RWPE2 (cell line): ENCODE data around the gene INHBB.
A peak's percentile ranks its signal among the peaks of the same experiment; 100 is the strongest.

Experiments used
- ATAC-seq: fragments of 200-7000 bp; cut with Tn5 transposase; 3 replicates; pipeline ENCODE4 v1.9.1; 2021; ENCODE audit warnings: low read depth
- DNase-seq: peaks from one replicate; pipeline ENCODE4 v3.0.0-alpha.2; 2020; ENCODE audit warnings: low spot score
- H3K27ac ChIP-seq: fragments of 450-650 bp; 2 replicates; pipeline ENCODE4 v1.5.1; 2017; ENCODE audit warnings: mild to moderate bottlenecking; ENCODE audit not compliant: poor library complexity, severe bottlenecking
- H3K27me3 ChIP-seq: fragments of 250-450 bp; sonication (Bioruptor Pico); 2 replicates; pipeline ENCODE4 v1.5.1; 2021; ENCODE audit warnings: mild to moderate bottlenecking, moderate library complexity; ENCODE audit not compliant: insufficient read depth, poor library complexity, severe bottlenecking
- H3K36me3 ChIP-seq: fragments of 250-450 bp; sonication (Bioruptor Pico); 2 replicates; pipeline ENCODE4 v1.5.1; 2020; ENCODE audit warnings: low read depth, mild to moderate bottlenecking, moderate library complexity
- H3K4me1 ChIP-seq: fragments of 250-450 bp; sonication (Bioruptor Pico); 2 replicates; pipeline ENCODE4 v1.5.1; 2021; ENCODE audit warnings: mild to moderate bottlenecking, moderate library complexity; ENCODE audit not compliant: insufficient read depth, poor library complexity, severe bottlenecking
- H3K4me3 ChIP-seq: fragments of 250-450 bp; sonication (Bioruptor Pico); 2 replicates; pipeline ENCODE4 v1.5.1; 2021; ENCODE audit warnings: mild to moderate bottlenecking, moderate library complexity; ENCODE audit not compliant: severe bottlenecking
- H3K9me3 ChIP-seq: fragments of 250-450 bp; sonication (Bioruptor Pico); 2 replicates; pipeline ENCODE4 v1.5.1; 2021; ENCODE audit warnings: mild to moderate bottlenecking, moderate library complexity; ENCODE audit not compliant: severe bottlenecking
- TF ChIP-seq, protein P1 (sequence below): fragments of 450-650 bp; IDR thresholded peaks from one replicate; pipeline ENCODE4 v1.5.1; 2017; ENCODE audit warnings: mild to moderate bottlenecking, moderate library complexity; ENCODE audit not compliant: poor library complexity, severe bottlenecking

INHBB gene

DNA sequence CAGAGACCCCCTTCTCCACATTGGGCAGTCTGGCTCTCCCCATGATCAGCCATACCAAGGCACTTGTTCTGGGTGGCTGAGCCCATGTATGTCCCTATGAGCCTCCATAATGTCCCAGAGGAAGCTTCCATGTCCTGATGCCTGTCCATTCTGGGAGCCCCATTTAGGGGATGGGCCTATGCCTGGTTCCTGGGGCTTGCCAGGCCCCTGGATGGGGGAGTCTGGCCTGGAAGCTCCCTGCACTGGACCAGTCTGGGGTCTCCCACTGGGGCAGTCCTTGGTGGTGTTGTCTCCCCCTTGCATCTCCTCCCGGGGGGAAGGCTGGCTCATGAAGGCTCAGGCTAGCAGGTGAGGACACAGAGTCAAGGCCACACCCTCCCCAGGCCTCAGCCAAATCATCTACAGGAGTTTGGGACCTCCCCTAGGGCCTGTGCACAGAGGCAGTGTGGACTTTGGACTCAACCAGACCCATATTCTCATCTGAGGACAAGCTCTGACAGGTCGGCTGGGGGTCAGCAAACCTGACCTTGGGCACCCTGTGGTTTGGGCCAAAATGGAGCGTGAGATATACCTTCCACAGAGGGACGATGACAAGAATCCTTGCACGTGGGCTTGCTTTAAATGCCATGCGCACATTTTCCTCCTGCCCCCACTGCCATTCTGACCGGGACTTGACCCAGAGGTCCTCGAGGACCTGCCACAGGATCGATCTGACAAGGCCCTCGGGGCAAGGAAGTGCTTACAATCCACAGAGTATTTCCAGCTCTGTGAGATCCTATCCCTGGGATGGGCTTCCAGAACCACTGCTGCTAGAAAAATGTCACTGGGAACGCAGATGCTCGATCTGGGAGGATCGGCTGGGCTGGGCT is 38.8 kb downstream of the INHBB start:
- Histone ChIP-seq H3K4me1 (no peaks in the 10 kb centered on the region), H3K4me3 (no peak overlapping the region), H3K36me3 (no peaks in the 10 kb centered on the region), H3K27me3 (no peaks in the 10 kb centered on the region), H3K9me3 (no peaks in the 10 kb centered on the region), H3K27ac (no peak overlapping the region)
- DNase-seq (peak; percentile 30), ATAC-seq (no peak)
- TF ChIP-seq, protein P1, sequence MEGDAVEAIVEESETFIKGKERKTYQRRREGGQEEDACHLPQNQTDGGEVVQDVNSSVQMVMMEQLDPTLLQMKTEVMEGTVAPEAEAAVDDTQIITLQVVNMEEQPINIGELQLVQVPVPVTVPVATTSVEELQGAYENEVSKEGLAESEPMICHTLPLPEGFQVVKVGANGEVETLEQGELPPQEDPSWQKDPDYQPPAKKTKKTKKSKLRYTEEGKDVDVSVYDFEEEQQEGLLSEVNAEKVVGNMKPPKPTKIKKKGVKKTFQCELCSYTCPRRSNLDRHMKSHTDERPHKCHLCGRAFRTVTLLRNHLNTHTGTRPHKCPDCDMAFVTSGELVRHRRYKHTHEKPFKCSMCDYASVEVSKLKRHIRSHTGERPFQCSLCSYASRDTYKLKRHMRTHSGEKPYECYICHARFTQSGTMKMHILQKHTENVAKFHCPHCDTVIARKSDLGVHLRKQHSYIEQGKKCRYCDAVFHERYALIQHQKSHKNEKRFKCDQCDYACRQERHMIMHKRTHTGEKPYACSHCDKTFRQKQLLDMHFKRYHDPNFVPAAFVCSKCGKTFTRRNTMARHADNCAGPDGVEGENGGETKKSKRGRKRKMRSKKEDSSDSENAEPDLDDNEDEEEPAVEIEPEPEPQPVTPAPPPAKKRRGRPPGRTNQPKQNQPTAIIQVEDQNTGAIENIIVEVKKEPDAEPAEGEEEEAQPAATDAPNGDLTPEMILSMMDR: no peak

DNA sequence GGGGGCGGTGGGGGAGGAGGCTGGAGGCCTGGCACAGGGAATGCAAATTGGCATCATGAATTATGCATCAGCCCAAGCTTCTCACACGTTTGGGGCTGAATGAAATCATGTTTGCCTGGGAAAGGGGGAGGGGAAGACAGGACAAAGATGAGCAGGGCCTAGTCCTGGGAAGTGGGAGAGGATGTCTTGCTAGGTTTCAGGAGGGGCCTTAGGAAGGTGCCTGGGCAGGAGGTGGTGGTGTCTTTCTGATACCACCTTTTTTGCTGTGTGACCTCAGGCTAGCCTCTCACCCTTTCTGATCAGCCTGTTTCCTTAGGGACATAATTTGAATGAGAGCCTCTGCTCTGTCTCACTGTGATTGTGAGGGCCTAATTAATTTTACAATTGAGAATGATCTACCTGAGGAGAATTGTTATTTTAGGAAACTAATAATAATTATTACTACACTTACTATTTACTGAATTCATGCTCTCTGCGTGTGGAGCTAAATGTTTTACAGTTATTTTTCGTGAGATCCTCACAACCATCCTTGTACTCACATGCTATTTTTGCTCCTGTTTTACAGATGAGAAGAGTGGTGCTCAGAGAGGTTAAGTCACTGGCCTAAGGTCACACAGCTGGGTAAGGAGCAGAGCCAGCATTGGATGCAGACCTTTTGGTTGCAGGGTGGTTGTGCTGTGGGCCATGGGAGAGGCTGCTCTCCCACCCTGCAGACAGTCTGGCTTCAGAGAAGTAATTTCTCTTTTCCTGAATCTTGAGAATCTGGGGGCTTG is 39.6 kb downstream of the INHBB start:
- Histone ChIP-seq H3K9me3 (no peaks in the 10 kb centered on the region), H3K36me3 (no peaks in the 10 kb centered on the region), H3K4me1 (no peaks in the 10 kb centered on the region), H3K27ac (no peak overlapping the region), H3K4me3 (no peak overlapping the region), H3K27me3 (no peaks in the 10 kb centered on the region)
- DNase-seq: peak; percentile 11
- TF ChIP-seq, protein P1: no peak
- ATAC-seq: no peak

DNA sequence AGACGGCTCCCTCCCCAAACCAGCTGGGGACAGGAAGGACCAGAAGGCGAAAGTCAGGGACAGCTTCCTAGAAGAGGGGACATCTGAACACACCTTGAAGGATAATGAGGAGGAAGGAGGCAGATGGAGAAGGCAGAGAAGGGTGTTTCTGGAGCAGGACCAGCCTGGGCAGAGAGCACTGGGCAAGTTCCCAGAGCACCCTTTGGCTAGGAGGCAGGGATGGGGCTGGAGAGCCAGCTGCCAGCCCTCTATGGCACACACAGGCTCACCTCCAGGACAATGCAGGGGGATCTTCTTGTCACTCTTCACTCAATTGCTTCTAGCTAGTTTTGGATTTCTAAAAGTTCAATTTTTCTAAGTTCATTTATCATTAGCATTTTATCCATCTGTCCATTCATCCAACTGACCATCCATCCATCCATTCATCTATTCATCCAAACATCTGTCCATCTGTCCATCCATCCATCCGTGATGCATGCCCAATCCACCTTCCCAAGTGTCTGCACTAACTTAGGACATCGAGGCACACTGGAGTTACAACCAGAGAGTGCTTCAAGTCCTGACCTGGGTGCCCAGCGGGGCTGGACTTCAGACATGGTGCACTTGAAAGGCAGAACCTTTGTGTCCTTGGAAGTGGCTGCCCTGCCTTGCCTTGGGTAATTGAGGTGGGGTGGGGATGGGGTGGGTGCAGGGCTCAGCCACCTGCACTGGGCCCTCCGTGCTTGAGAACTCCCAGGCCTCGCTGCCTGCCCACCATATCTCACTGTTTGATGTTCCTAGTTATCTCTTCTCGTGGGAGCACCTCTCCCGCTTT is 42.5 kb downstream of the INHBB start:
- ATAC-seq: no peak
- peak; percentile 17 for DNase-seq

DNA sequence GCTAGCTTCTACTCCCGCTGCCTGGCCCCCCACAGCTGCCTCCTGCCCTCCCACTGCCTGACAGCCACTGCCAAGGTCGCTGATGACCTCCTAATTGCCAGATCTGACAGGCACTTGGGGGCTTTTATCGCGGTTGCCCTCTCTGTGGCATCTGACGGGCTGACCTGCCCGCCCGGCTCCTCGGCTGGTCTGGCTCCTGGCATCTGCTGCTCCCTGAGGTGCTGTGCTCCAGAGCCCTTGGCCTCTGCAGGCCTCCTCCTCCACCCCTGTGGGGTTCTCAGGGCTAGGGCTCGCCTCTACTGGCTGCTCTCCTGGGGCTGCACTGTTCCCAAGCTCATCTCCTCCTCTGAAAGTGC is 43.1 kb downstream of the INHBB start:
- DNase-seq (peak; percentile 48), ATAC-seq (no peak)
- H3K27ac ChIP-seq: no peak overlapping the region
- no peaks in the 10 kb centered on the region for H3K36me3 ChIP-seq
- no peaks in the 10 kb centered on the region for H3K27me3 ChIP-seq
- TF ChIP-seq, protein P1: no peak
- H3K4me1 ChIP-seq: no peaks in the 10 kb centered on the region
- H3K4me3 ChIP-seq: no peak overlapping the region
- H3K9me3 ChIP-seq: no peaks in the 10 kb centered on the region

More for the DNA sequence above, 42.5 kb downstream of the INHBB start:
- Histone ChIP-seq H3K9me3 (no peaks in the 10 kb centered on the region), H3K27me3 (no peaks in the 10 kb centered on the region), H3K36me3 (no peaks in the 10 kb centered on the region), H3K27ac (no peak overlapping the region), H3K4me1 (no peaks in the 10 kb centered on the region), H3K4me3 (no peak overlapping the region)
- TF ChIP-seq, protein P1: no peak
